Astrocyte (in vitro differentiated cells and primary cell): ENCODE results near the gene ABCA12. TPM values are rescaled to one million over a fixed set of nuclear protein-coding genes. Genes with fewer than 3 reads are reported as not detected.

Experiments
- DNase-seq: peaks from one replicate; pipeline ENCODE4 v3.0.0-alpha.2; 2010; ENCODE audit warnings: low read depth
- FAIRE-seq: peaks from 2 replicates; lab custom pipeline; 2011; peaks lifted over from hg19 to GRCh38; lab: Jason Lieb, UNC
- H2AFZ ChIP-seq: 2 replicates; pipeline ENCODE4 v1.6.0; 2012; ENCODE audit warnings: low read depth, low read length, inconsistent platforms
- H3K27ac ChIP-seq: 2 replicates; pipeline ENCODE4 v1.5.1; 2011; ENCODE audit warnings: low read depth, low read length, inconsistent platforms
- H3K27me3 ChIP-seq: 2 replicates; pipeline ENCODE4 v1.6.0; 2011; ENCODE audit warnings: low read length, inconsistent platforms; ENCODE audit not compliant: insufficient read depth
- H3K36me3 ChIP-seq: 2 replicates; pipeline ENCODE4 v1.5.1; 2011; ENCODE audit warnings: low read length, inconsistent platforms; ENCODE audit not compliant: insufficient read depth
- H3K4me1 ChIP-seq: 2 replicates; pipeline ENCODE4 v1.5.1; 2011; ENCODE audit warnings: low read length, inconsistent platforms; ENCODE audit not compliant: insufficient read depth
- H3K4me2 ChIP-seq: 2 replicates; pipeline ENCODE4 v1.6.0; 2012; ENCODE audit warnings: low read length, inconsistent platforms
- H3K4me3 ChIP-seq: 2 replicates; pipeline ENCODE4 v1.5.1; 2011; ENCODE audit warnings: low read depth, mild to moderate bottlenecking, low read length, inconsistent platforms; ENCODE audit not compliant: insufficient read depth
- H3K79me2 ChIP-seq: 2 replicates; pipeline ENCODE4 v1.6.0; 2012; ENCODE audit warnings: mild to moderate bottlenecking, low read length, inconsistent platforms; ENCODE audit not compliant: insufficient read depth
- H3K9ac ChIP-seq: 2 replicates; pipeline ENCODE4 v1.6.0; 2012; ENCODE audit warnings: mild to moderate bottlenecking, low read length, inconsistent platforms
- H3K9me3 ChIP-seq: 2 replicates; pipeline ENCODE4 v1.5.1; 2012; ENCODE audit warnings: low read depth, mild to moderate bottlenecking, low read length, inconsistent platforms; ENCODE audit not compliant: insufficient read depth
- H4K20me1 ChIP-seq: 2 replicates; pipeline ENCODE4 v1.6.0; 2012; ENCODE audit warnings: low read length, inconsistent platforms; ENCODE audit not compliant: insufficient read depth
- H3K27ac Mint-ChIP-seq: one replicate; pipeline ENCODE4 v1.8.0; 2021; ENCODE audit warnings: mild to moderate bottlenecking, mixed read lengths; ENCODE audit not compliant: unreplicated experiment
- H3K27me3 Mint-ChIP-seq: one replicate; pipeline ENCODE4 v1.8.0; 2021; ENCODE audit warnings: low read depth, mixed read lengths; ENCODE audit not compliant: unreplicated experiment
- H3K36me3 Mint-ChIP-seq: one replicate; pipeline ENCODE4 v1.8.0; 2021; ENCODE audit warnings: low read depth, mixed read lengths; ENCODE audit not compliant: unreplicated experiment
- H3K4me1 Mint-ChIP-seq: one replicate; pipeline ENCODE4 v1.8.0; 2021; ENCODE audit warnings: low read depth, mixed read lengths; ENCODE audit not compliant: unreplicated experiment
- H3K4me3 Mint-ChIP-seq: one replicate; pipeline ENCODE4 v1.8.0; 2021; ENCODE audit warnings: mild to moderate bottlenecking, moderate library complexity, mixed read lengths; ENCODE audit not compliant: unreplicated experiment
- H3K9me3 Mint-ChIP-seq: one replicate; pipeline ENCODE4 v1.8.0; 2021; ENCODE audit warnings: mild to moderate bottlenecking, mixed read lengths; ENCODE audit not compliant: unreplicated experiment
- EZH2 ChIP-seq: IDR thresholded peaks from 2 replicates; pipeline ENCODE4 v1.6.1; 2012; ENCODE audit warnings: mild to moderate bottlenecking, low read length, inconsistent platforms; ENCODE audit not compliant: insufficient read depth
- total RNA-seq: library from RNA; stranded (reverse); gene quantifications from 2 replicates; pipeline ENCODE4 v1.2.1, GENCODE V29; 2021
- TF ChIP-seq, protein P1 (sequence below): IDR thresholded peaks from 2 replicates; pipeline ENCODE4 v1.5.1; 2011; ENCODE audit warnings: low read depth, mild to moderate bottlenecking, inconsistent platforms, low read length, moderate library complexity; ENCODE audit not compliant: insufficient read depth

Gene ABCA12
- total RNA-seq, 1 donor from 2014 or later = 4.4 TPM

GRCh38 chr2:214995926-214996670, 142.3 kb downstream of the ABCA12 start:
- Mint-ChIP-seq H3K9me3 (no peaks in the 10 kb centered on the region), H3K27me3 (no peaks in the 10 kb centered on the region), H3K36me3 (no peaks in the 10 kb centered on the region), H3K4me3 (no peak overlapping the region), H3K27ac (no peak overlapping the region), H3K4me1 (no peaks in the 10 kb centered on the region)
- Histone ChIP-seq H2AFZ (no peak overlapping the region), H3K79me2 (no peaks in the 10 kb centered on the region), H3K4me3 (no peak overlapping the region), H4K20me1 (no peaks in the 10 kb centered on the region), H3K9ac (no peak overlapping the region), H3K4me2 (no peak overlapping the region), H3K4me1 (no peaks in the 10 kb centered on the region), H3K27me3 (no peaks in the 10 kb centered on the region), H3K36me3 (no peaks in the 10 kb centered on the region), H3K27ac (no peak overlapping the region), H3K9me3 (no peaks in the 10 kb centered on the region)
- FAIRE-seq (no peak), DNase-seq (no peak)
- no peak for TF ChIP-seq EZH2
- TF ChIP-seq, protein P1, sequence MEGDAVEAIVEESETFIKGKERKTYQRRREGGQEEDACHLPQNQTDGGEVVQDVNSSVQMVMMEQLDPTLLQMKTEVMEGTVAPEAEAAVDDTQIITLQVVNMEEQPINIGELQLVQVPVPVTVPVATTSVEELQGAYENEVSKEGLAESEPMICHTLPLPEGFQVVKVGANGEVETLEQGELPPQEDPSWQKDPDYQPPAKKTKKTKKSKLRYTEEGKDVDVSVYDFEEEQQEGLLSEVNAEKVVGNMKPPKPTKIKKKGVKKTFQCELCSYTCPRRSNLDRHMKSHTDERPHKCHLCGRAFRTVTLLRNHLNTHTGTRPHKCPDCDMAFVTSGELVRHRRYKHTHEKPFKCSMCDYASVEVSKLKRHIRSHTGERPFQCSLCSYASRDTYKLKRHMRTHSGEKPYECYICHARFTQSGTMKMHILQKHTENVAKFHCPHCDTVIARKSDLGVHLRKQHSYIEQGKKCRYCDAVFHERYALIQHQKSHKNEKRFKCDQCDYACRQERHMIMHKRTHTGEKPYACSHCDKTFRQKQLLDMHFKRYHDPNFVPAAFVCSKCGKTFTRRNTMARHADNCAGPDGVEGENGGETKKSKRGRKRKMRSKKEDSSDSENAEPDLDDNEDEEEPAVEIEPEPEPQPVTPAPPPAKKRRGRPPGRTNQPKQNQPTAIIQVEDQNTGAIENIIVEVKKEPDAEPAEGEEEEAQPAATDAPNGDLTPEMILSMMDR = no peak

DNA sequence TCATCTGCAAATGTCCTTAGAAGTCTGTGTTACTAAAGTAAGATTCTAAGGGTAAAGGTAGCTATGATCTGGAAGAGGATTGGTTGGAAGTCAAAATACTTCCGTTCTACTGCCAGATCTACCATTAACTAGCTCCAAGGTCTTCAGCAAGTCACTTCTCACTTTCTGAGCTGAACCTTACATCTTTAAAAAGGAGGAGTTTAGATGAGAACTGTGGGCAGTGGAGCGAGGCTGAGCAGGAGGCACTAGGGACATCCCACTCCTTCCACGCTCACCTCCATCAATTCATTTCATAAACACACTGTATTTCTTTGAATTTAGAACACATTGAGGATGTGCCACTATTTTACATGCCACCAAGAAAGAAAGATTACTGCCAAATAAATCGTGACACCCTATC, 143.0 kb downstream of the ABCA12 start:
- no peak overlapping the region for H3K4me3 Mint-ChIP-seq
- TF ChIP-seq, protein P1 = no peak
- TF ChIP-seq EZH2 = no peak
- Histone ChIP-seq H3K4me3 (no peak overlapping the region), H3K9ac (no peak overlapping the region), H3K27ac (no peak overlapping the region), H3K4me2 (no peak overlapping the region), H3K4me1 (no peaks in the 10 kb centered on the region), H3K79me2 (no peaks in the 10 kb centered on the region), H2AFZ (no peak overlapping the region), H3K9me3 (no peaks in the 10 kb centered on the region), H3K36me3 (no peaks in the 10 kb centered on the region), H4K20me1 (no peaks in the 10 kb centered on the region), H3K27me3 (no peaks in the 10 kb centered on the region)
- FAIRE-seq = no peak
- H3K27ac Mint-ChIP-seq = no peak overlapping the region
- H3K27me3 Mint-ChIP-seq = no peaks in the 10 kb centered on the region
- H3K36me3 Mint-ChIP-seq = no peaks in the 10 kb centered on the region
- no peaks in the 10 kb centered on the region for H3K9me3 Mint-ChIP-seq
- no peak for DNase-seq
- no peaks in the 10 kb centered on the region for H3K4me1 Mint-ChIP-seq

DNA sequence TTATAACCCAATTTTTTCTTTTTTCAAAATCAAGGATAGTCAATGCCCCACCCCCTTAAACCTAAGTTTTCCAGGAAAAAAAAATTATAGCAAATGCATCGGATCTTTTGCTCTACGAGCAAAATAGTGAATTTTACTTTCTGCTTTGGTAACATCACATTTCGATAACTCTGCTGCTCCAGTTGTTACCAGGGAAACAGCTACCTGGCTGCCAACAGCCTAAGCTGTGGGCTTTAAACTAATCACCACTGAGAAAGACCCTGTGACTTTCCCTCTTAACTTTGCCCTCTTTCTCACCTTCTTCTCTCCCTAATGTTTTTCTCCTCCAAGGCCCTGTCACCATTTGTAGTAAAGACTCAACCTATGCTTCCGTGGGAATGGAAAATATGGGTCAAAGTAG, 145.5 kb downstream of the ABCA12 start:
- no peak overlapping the region for H3K4me3 Mint-ChIP-seq
- H3K4me1 ChIP-seq = no peaks in the 10 kb centered on the region
- H3K36me3 ChIP-seq = no peaks in the 10 kb centered on the region
- no peak overlapping the region for H3K27ac ChIP-seq
- no peak for TF ChIP-seq EZH2
- TF ChIP-seq, protein P1 = no peak
- no peaks in the 10 kb centered on the region for H3K9me3 ChIP-seq
- no peaks in the 10 kb centered on the region for H3K9me3 Mint-ChIP-seq
- H3K4me3 ChIP-seq = no peak overlapping the region
- H3K27ac Mint-ChIP-seq = no peak overlapping the region
- DNase-seq (no peak), FAIRE-seq (no peak)
- H3K4me2 ChIP-seq = no peak overlapping the region
- no peak overlapping the region for H2AFZ ChIP-seq
- H3K9ac ChIP-seq = no peak overlapping the region
- H3K27me3 ChIP-seq = no peaks in the 10 kb centered on the region
- H3K36me3 Mint-ChIP-seq = no peaks in the 10 kb centered on the region
- H4K20me1 ChIP-seq = no peaks in the 10 kb centered on the region
- H3K79me2 ChIP-seq = no peaks in the 10 kb centered on the region
- no peaks in the 10 kb centered on the region for H3K27me3 Mint-ChIP-seq
- no peaks in the 10 kb centered on the region for H3K4me1 Mint-ChIP-seq
